ENCODE results near the gene NOTUM.

NOTUM gene

GRCh38 chr17:81939218-81939617 is 21.8 kb downstream of the NOTUM start:
- no peak for DNase-seq (ENCODE audit: low read depth in 2 of 2)

GRCh38 chr17:81935709-81936084 is 25.3 kb downstream of the NOTUM start:
- no peak for DNase-seq (ENCODE audit: low read depth in 2 of 2)

DNA sequence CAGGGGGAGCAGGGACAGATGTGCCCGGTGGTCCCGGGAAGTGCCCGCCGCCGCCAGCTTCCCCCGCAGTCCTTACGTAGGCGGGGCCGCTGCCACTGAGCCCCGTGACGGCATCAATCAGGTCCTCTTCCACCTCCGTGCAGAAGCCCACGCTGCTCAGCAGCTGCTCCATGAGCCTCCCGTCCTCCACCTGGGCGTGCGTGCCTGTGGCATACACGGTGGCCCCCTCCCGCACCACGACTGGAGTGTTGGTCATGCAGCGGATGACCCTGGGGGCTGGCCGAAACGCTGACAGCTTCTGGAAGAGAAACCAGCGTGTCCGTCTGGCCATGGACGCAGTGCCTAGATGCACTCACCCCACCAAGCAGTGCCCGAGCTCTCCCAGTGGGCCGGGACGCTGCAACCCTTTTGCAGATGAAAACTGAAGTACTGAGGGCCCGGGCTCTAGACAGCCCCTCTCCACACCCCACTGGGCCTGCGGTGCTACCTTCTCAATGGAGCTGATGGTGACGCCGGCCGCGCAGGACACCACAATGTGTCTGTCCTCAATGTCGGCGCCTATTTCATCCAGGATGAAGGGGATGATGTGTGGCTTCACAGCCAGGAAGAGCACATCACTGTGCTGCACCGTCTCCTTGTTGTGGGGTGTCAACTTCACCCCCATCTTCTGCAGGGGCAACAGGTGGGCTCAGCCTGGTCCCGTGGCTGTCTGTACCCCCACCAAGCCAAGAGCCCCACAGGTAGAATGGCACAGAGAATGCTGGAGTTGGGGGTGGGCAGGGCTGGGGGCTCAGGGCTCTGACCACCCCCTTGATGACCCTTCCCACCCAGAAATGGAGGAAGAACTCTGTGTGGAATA is 25.9 kb downstream of the NOTUM start:
- no peak for DNase-seq (ENCODE audit: low read depth in 2 of 2)

- DNase-seq (ENCODE audit: low read depth in 2 of 2): no peak
Observed at GRCh38 chr17:81934098-81934757, 26.8 kb downstream of the NOTUM start.

- DNase-seq (ENCODE audit: low read depth in 2 of 2): no peak
Observed at GRCh38 chr17:81933178-81933699, 27.7 kb downstream of the NOTUM start.

- no peak for DNase-seq (ENCODE audit: low read depth in 2 of 2)
Observed at GRCh38 chr17:81932333-81932983, 28.5 kb downstream of the NOTUM start.

GRCh38 chr17:81931557-81932332 is 29.2 kb downstream of the NOTUM start:
- no peak for DNase-seq (ENCODE audit: low read depth in 2 of 2)

DNA sequence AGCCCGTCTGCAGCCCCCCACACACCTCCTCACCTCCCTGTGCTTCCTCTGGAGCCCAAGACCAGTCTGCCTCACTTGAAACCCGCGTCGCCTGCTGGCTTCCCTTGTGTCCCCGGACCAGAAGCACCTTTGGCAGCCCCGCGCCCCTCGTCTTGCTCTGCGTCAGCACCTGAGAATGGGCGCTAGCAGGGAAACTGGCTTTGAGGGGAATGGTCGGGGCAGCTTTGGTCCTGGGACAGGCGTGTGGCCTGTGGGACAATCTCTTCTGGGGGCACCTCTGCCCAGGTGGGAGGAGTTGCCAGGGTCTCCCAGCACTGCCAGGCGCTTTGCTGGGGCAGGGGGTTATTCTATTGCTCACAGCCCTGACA is 29.8 kb downstream of the NOTUM start:
- DNase-seq (ENCODE audit: low read depth in 2 of 2): no peak

DNA sequence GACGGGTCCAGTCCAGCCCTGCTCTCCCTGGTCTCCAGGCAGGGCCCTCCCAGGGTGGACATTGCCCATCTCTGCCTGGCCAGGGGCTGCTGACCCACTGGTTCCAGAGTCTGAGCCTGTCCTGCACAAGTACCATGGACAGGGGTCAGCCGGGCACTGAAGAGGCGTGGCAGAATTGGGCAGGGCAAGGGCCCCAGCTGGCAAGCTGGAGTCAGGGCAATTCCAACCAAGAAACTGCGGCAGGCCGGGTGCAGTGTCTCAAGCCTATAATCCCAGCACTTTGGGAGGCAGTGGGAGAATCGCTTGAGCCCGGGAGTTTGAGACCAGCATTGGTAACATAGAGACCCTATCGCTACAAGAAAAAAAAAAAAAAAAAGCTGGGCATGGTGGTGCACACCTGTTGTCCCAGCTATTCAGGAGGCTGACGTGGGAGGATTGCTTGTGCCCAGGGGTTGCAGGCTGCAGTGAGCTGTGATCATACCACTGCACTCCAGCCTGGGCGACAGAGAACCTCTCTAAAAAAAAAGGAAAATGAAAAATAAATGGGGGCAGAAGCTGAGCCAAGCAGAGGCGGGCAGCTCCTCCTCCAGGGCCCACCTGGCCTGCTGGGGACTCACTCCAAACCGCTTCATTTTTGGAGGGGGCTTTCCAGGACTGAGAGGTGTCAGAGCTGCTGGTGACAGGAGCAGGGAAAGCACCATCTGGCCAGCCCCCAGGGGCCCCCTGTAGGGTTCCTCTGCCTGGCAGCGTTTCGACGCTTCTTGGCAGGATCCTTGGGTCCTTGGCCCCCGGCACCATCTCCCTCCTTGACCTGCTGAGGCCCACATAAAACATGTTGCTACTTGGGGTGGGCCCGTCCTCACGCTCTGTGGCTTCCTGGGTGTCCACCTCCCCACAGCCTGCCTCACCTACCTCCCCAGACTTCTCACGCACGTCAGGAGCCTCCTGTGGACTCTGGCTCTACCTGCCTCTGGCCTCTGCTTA is 30.6 kb downstream of the NOTUM start:
- DNase-seq (ENCODE audit: low read depth in 2 of 2): no peak

- no peak for DNase-seq (ENCODE audit: low read depth in 2 of 2)
Observed at GRCh38 chr17:81929253-81930141, 31.5 kb downstream of the NOTUM start.

DNA sequence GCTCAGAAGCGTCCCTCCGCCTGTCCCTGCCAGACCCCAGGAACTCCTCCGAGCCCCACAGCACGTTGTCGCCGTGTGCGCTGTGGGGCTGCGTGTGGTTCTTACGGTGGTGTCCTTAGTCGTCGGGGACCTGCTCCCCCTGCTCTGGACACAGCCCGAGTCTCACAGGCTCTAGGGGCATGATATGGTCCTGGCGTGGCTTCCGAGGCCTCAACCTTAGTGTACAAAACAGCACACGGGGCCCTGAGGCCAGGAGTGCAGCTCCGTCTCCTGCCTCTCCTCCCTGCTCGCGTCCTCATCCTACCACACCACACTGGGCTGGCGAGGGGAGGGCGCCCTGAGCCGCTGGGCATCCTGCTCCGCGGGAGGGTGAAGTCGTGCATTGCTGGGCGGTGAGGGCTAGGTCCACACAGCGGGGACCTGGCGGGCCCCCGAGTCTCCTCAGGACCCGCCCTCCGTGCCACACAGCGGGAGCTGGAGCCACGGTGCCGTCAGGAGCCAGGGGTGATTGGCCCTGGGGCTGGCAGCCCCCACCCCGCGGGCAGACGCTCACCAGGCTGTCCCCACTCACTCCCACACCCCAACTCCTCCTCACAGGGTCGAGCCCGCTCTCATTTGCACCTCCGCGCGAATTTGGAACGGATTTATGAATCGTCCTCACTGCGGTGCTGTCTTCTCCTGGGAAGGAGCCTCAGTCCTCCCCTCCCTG is 32.3 kb downstream of the NOTUM start:
- no peak for DNase-seq (ENCODE audit: low read depth in 2 of 2)

GRCh38 chr17:81927653-81928543 is 33.1 kb downstream of the NOTUM start, which contains the start of gene MAFG:
Gene MAFG, minus strand, starts transcription at chr17:81927735. Its CDS starts 4,550 bp downstream, at chr17:81923185.
- DNase-seq (ENCODE audit: low read depth in 2 of 2): peak; percentile 88 to 89

GRCh38 chr17:81927152-81927652 is 33.8 kb downstream of the NOTUM start:
- no peak for DNase-seq (ENCODE audit: low read depth in 2 of 2)

DNA sequence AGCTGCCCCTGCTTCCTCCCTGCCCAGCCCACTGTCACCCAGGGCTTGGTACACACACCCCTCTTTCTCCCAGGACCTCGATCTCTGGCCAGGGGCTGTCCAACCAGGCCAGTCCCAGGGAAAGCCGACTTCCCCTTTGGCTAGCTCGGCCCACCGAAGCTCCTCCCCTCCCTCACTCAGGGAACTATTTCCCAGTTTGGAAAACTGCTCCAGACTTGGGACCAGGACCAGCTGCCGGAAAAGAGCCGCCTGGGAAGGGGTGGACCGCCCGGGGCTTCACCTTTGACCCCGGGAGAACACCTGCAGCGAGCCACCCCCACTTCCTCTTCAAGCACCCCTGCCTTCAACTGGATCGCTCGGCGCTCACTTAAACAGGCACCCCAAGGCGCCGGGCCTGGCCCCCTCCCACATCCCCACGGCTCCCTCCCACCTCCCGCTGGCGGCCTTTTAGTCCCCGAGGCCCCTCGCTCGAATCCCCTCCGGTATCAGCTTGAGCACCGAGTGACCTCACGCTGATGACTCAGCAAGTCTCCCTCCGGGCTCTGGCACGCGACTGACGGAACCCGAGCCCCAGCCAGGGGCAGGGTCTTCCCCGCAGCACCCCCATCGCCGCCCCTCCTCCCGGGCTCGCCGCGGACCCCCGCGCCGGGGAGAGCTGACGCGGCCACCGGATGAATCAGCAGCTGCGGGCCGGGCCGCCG is 34.4 kb downstream of the NOTUM start:
- DNase-seq (ENCODE audit: low read depth in 2 of 2): peak in 1 of 2 experiments; percentile 37

DNA sequence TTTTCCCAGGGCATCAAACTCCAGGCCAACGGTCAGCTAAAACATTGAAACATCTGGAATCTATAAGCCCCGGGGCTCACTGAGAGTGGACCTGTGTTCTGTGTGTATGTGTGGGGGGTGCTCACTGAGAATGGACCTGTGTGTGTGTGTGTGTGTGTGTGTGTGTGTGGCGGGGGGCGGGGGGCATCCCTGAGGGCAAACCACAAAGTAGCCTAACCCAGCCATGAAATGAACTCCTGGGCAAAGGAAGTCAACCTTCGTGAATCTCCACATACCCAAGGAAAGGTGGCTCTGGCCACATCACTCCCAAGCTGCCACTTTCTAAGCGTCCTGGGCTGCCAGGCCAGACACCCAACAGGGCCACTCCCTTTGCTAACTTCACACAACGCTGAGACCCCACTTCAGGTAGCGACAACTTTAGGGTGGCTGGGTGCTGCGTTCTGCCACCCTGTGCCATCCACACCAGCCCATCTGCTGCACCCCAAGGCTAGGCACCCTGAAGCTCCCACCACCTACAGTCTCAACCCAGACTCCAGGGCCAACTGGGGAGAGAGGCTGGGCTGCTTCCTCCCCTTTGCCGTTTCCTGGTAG is 35.0 kb downstream of the NOTUM start:
- no peak for DNase-seq (ENCODE audit: low read depth in 2 of 2)

Data from fibroblast of skin of left quadriceps (primary cell).